Measurements from ENCODE around the gene TEX48. TPM values are rescaled to one million over a fixed set of nuclear protein-coding genes. Genes with fewer than 3 reads are reported as not detected.

TEX48 gene
- total RNA-seq = not detected in 2 replicates

GRCh38 chr9:114681594-114682332, at the start of gene TEX48:
TEX48 (minus strand) TSS chr9:114682192; CDS start chr9:114671723, 10,469 bp downstream.

GRCh38 chr9:114657705-114658104, 24.3 kb downstream of the TEX48 start, which contains the start of gene TEX53:
TEX53 (minus strand) TSS chr9:114657805; CDS start chr9:114657774, 31 bp downstream.

Other genes starting within 250 kb of the TEX48 start
- gene WHRN, start 176.7 kb downstream of the TEX48 start, total RNA-seq = 2.1 and 3.7 TPM in 2 replicates
- gene ATP6V1G1, start 94.4 kb downstream of the TEX48 start, total RNA-seq = 135 and 149 TPM in 2 replicates
- 4.9 and 8.4 TPM in 2 replicates for gene TMEM268, start 70.9 kb downstream of the TEX48 start, total RNA-seq
- gene TEX53, start 24.4 kb downstream of the TEX48 start, total RNA-seq = not detected in 2 replicates
- 1.3 and 1.6 TPM in 2 replicates for gene TNFSF15, start 123.8 kb upstream of the TEX48 start, total RNA-seq
- gene TNFSF8, start 248.4 kb upstream of the TEX48 start, total RNA-seq = not detected in 2 replicates